MM.1S (cell line): ENCODE measurements around the gene PPL.

Experiments used
- DNase-seq: peaks from one replicate; pipeline ENCODE4 v3.0.0-alpha.2; 2015
- H2AFZ ChIP-seq: fragments of 300-600 bp; sonication (generic); 2 replicates; pipeline ENCODE4 v1.6.0; 2016; ENCODE audit warnings: antibody characterized with exemption, low read length
- H3F3A ChIP-seq: fragments of 300-600 bp; sonication (generic); 2 replicates; pipeline ENCODE4 v1.6.1; 2016; ENCODE audit warnings: mild to moderate bottlenecking, antibody characterized with exemption, low read length, moderate library complexity, mixed read lengths; ENCODE audit not compliant: insufficient read depth
- H3K27ac ChIP-seq: fragments of 300-600 bp; sonication (generic); 2 replicates; pipeline ENCODE4 v1.5.1; 2016; ENCODE audit warnings: mild to moderate bottlenecking, low read length
- H3K27me3 ChIP-seq: fragments of 300-600 bp; sonication (generic); replicated peaks from 2 replicates; pipeline ENCODE4 v1.6.0; 2016; ENCODE audit warnings: low read length; ENCODE audit not compliant: insufficient read depth
- H3K36me3 ChIP-seq: fragments of 300-600 bp; sonication (generic); replicated peaks from 2 replicates; pipeline ENCODE4 v1.6.1; 2016; ENCODE audit warnings: mild to moderate bottlenecking, low read length, mixed read lengths; ENCODE audit not compliant: insufficient read depth
- H3K4me1 ChIP-seq: fragments of 300-600 bp; sonication (generic); 2 replicates; pipeline ENCODE4 v1.6.1; 2016; ENCODE audit warnings: low read length, mixed read lengths
- H3K4me2 ChIP-seq: fragments of 300-600 bp; sonication (generic); 2 replicates; pipeline ENCODE4 v1.6.0; 2016; ENCODE audit warnings: low read depth, low read length
- H3K4me3 ChIP-seq: fragments of 300-600 bp; sonication (generic); 2 replicates; pipeline ENCODE4 v1.5.1; 2016; ENCODE audit warnings: low read length, mixed read lengths
- H3K79me2 ChIP-seq: fragments of 300-600 bp; sonication (generic); 2 replicates; pipeline ENCODE4 v1.6.1; 2016; ENCODE audit warnings: mixed run types, low read length, mixed read lengths
- H3K9ac ChIP-seq: fragments of 300-600 bp; sonication (generic); 2 replicates; pipeline ENCODE4 v1.6.1; 2016; ENCODE audit warnings: low read length, mixed read lengths
- H3K9me2 ChIP-seq: fragments of 300-600 bp; sonication (generic); replicated peaks from 2 replicates; pipeline ENCODE4 v1.6.1; 2016; ENCODE audit warnings: mild to moderate bottlenecking, low read length, mixed read lengths; ENCODE audit not compliant: insufficient read depth
- H3K9me3 ChIP-seq: fragments of 300-600 bp; sonication (generic); replicated peaks from 2 replicates; pipeline ENCODE4 v1.6.1; 2016; ENCODE audit warnings: mild to moderate bottlenecking, low read length, mixed read lengths; ENCODE audit not compliant: insufficient read depth
- H4K20me1 ChIP-seq: fragments of 300-600 bp; sonication (generic); 2 replicates; pipeline ENCODE4 v1.6.1; 2016; ENCODE audit warnings: mild to moderate bottlenecking, low read length, moderate library complexity, mixed read lengths; ENCODE audit not compliant: insufficient read depth
- EZH2 ChIP-seq: fragments of 300-600 bp; sonication (generic); optimal IDR thresholded peaks from 2 replicates; pipeline ENCODE3; 2017; ENCODE audit warnings: low read depth, mild to moderate bottlenecking, antibody characterized with exemption, low read length, mixed read lengths
- EZH2phosphoT487 ChIP-seq: fragments of 300-600 bp; sonication (generic); IDR thresholded peaks from 2 replicates; pipeline ENCODE4 v1.6.1; 2018; ENCODE audit warnings: antibody characterized with exemption, low read length
- TF ChIP-seq, protein P1 (sequence below): fragments of 300-600 bp; sonication (generic); IDR thresholded peaks from 2 replicates; pipeline ENCODE4 v1.5.1; 2016; ENCODE audit warnings: antibody characterized with exemption, low read length, mixed read lengths

Gene PPL

DNA sequence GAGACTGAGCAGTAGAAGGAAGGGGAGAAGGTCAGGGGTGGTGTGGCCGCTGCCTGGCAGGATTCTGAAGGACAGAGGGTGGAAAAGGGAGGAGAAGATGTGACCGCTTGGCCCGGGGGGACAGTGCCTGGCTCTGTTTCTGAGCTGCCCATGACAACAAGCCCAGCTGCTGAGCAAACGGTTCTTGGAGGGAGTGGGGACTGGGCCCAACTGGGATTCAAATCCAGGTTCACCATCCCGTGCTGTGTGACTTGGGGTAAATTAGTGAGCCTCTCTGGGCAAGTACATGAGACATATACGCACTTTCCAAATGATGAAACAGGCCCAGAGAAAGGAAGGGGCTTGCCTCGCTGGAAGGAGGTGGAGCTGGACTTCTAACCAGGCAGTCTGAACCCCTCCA lies 44.5 kb upstream of the PPL start:
- H3K27me3 ChIP-seq = peaks cover 59% of the 10 kb centered on the region
- H3F3A ChIP-seq = no peaks in the 10 kb centered on the region
- no peak overlapping the region for H3K27ac ChIP-seq
- H3K9me2 ChIP-seq = no peaks in the 10 kb centered on the region
- no peak overlapping the region for H3K9ac ChIP-seq
- H3K4me1 ChIP-seq = no peaks in the 10 kb centered on the region; the same call in 1 of the 2 replicates
- H3K4me3 ChIP-seq = no peak overlapping the region
- TF ChIP-seq EZH2phosphoT487 = no peak
- H3K36me3 ChIP-seq = no peaks in the 10 kb centered on the region
- no peaks in the 10 kb centered on the region for H3K79me2 ChIP-seq
- no peaks in the 10 kb centered on the region for H4K20me1 ChIP-seq
- H3K4me2 ChIP-seq = no peak overlapping the region
- DNase-seq = no peak
- H2AFZ ChIP-seq = no peak overlapping the region
- no peaks in the 10 kb centered on the region for H3K9me3 ChIP-seq

DNA sequence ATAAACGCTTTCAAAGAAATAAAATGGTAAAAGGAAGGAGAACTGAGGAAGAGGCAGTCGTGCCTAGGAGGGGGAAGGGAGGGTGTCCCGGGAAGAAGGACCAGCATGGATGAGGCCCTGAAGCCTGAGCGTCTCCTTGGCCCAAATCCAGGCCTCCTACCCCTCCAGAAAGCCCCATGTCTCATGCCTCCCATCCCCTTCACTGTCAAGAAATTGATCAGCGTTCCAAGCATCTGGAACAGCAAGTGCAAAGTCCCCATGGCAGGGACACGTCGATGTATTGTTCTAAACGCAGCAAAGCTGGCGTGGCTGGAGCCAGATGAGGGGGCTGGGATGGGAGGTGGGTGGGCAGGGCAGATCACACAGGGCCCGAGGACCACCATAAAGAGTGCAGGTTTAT lies 43.7 kb upstream of the PPL start:
- Histone ChIP-seq H3K9ac (no peak overlapping the region), H2AFZ (no peak overlapping the region)
- TF ChIP-seq EZH2phosphoT487 = no peak
- TF ChIP-seq EZH2 = no peak
- TF ChIP-seq, protein P1, sequence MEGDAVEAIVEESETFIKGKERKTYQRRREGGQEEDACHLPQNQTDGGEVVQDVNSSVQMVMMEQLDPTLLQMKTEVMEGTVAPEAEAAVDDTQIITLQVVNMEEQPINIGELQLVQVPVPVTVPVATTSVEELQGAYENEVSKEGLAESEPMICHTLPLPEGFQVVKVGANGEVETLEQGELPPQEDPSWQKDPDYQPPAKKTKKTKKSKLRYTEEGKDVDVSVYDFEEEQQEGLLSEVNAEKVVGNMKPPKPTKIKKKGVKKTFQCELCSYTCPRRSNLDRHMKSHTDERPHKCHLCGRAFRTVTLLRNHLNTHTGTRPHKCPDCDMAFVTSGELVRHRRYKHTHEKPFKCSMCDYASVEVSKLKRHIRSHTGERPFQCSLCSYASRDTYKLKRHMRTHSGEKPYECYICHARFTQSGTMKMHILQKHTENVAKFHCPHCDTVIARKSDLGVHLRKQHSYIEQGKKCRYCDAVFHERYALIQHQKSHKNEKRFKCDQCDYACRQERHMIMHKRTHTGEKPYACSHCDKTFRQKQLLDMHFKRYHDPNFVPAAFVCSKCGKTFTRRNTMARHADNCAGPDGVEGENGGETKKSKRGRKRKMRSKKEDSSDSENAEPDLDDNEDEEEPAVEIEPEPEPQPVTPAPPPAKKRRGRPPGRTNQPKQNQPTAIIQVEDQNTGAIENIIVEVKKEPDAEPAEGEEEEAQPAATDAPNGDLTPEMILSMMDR = no peak

DNA sequence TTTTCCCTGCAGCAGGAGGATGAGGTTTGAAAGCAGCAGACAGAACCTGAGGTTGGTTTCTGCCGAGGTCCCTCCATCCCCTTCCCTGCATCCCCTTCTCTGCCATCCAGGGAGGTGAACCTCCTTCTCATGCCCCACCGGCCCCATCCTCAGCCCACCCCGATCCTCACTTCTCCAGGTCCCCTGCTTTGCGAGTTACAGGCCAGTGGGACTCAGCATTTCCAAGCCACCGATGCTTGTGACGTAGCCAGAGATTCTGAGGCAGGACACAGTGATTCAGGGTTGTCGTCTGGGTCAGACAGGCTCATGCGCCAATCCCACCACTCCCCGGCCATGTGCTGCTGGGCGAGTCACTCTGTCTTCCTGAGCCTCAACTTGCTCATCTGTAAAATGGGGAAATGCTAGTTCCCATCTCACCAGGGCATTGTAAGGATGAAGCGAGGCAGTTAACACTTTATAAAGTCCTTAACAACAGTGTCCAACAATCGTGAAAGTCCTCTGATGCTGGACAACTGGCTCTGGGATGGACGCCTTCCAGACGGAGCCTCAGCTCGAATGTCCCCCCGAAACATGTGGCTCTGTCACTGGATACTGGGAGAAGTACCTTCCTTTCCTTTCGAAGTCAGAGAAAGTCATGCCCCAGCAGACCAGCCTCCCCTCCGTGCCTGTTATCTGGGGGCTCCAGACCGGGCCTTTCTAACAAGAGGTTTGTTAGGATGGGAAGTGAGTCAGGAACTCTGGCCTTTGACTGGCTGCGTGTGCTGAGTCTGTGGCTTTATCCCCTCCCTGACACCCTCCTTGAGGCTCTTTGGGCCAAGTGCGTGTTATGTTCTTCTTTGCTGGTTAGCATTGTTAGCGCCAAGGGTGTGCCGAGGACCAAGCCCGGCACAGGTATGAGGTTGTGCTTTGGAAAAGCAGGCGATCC lies 43.0 kb upstream of the PPL start:
- no peaks in the 10 kb centered on the region for H4K20me1 ChIP-seq
- H3K27ac ChIP-seq = no peak overlapping the region
- TF ChIP-seq EZH2 = no peak
- no peak for TF ChIP-seq EZH2phosphoT487
- TF ChIP-seq, protein P1 = no peak
- H3K79me2 ChIP-seq = no peaks in the 10 kb centered on the region
- no peaks in the 10 kb centered on the region for H3K9me3 ChIP-seq
- H3F3A ChIP-seq = no peaks in the 10 kb centered on the region; the same call in 1 of the 2 replicates
- no peaks in the 10 kb centered on the region for H3K9me2 ChIP-seq
- DNase-seq = no peak
- no peaks in the 10 kb centered on the region for H3K36me3 ChIP-seq
- no peaks in the 10 kb centered on the region; the same call in 1 of the 2 replicates for H3K4me1 ChIP-seq
- peaks cover 54% of the 10 kb centered on the region for H3K27me3 ChIP-seq
- no peak overlapping the region for H3K9ac ChIP-seq
- H2AFZ ChIP-seq = no peak overlapping the region
- no peak overlapping the region for H3K4me3 ChIP-seq
- no peak overlapping the region for H3K4me2 ChIP-seq

More for the DNA sequence above, 43.7 kb upstream of the PPL start:
- no peak for DNase-seq
- no peaks in the 10 kb centered on the region for H3K79me2 ChIP-seq
- no peaks in the 10 kb centered on the region; the same call in 1 of the 2 replicates for H3F3A ChIP-seq
- H3K9me2 ChIP-seq = no peaks in the 10 kb centered on the region
- no peak overlapping the region for H3K4me3 ChIP-seq
- no peak overlapping the region for H3K4me2 ChIP-seq
- no peaks in the 10 kb centered on the region; the same call in 1 of the 2 replicates for H3K4me1 ChIP-seq
- no peaks in the 10 kb centered on the region for H3K9me3 ChIP-seq
- H3K27me3 ChIP-seq = peaks cover 54% of the 10 kb centered on the region
- no peak overlapping the region for H3K27ac ChIP-seq
- no peaks in the 10 kb centered on the region for H3K36me3 ChIP-seq
- H4K20me1 ChIP-seq = no peaks in the 10 kb centered on the region

DNA sequence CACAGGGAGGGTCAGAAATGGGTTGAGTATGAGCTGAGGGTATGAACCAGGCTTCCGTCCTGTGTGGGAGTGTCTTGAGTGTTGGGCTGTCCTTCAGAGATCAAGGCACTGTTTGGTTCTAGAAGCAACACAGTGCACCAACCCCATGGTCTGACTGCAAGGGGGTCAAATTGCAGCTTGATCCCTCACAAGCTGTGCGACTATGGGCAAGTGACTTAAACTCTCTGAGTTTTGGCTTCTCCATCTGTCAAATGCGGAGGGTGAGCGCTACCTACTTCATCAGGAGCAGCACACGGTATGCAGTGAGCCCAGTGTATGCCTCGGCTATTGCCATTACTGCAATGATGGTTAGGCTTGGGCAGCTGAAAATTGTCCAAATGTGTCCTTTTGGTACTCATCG lies 42.2 kb upstream of the PPL start:
- Histone ChIP-seq H2AFZ (no peak overlapping the region), H3K4me1 (no peaks in the 10 kb centered on the region; the same call in 1 of the 2 replicates), H4K20me1 (no peaks in the 10 kb centered on the region), H3K9ac (no peak overlapping the region), H3K27me3 (peaks cover 46% of the 10 kb centered on the region), H3F3A (no peaks in the 10 kb centered on the region; the same call in 1 of the 2 replicates), H3K36me3 (no peaks in the 10 kb centered on the region), H3K27ac (no peak overlapping the region), H3K9me3 (no peaks in the 10 kb centered on the region), H3K4me2 (no peak overlapping the region), H3K79me2 (no peaks in the 10 kb centered on the region), H3K4me3 (no peak overlapping the region), H3K9me2 (no peaks in the 10 kb centered on the region)
- TF ChIP-seq EZH2 (no peak), EZH2phosphoT487 (no peak)
- TF ChIP-seq, protein P1 = no peak
- no peak for DNase-seq
